Measurements from ENCODE around the gene IGLL1. TPM values are rescaled to one million over a fixed set of nuclear protein-coding genes. Genes with fewer than 3 reads are reported as not detected.
"Not testable (repeated sequence)": the region's sequence is repeated elsewhere in the genome, so short reads cannot be mapped to it uniquely, and the experiment has no call there.

IGLL1 gene
- total RNA-seq, 2 donors from 2014 or later, result not detected

DNA sequence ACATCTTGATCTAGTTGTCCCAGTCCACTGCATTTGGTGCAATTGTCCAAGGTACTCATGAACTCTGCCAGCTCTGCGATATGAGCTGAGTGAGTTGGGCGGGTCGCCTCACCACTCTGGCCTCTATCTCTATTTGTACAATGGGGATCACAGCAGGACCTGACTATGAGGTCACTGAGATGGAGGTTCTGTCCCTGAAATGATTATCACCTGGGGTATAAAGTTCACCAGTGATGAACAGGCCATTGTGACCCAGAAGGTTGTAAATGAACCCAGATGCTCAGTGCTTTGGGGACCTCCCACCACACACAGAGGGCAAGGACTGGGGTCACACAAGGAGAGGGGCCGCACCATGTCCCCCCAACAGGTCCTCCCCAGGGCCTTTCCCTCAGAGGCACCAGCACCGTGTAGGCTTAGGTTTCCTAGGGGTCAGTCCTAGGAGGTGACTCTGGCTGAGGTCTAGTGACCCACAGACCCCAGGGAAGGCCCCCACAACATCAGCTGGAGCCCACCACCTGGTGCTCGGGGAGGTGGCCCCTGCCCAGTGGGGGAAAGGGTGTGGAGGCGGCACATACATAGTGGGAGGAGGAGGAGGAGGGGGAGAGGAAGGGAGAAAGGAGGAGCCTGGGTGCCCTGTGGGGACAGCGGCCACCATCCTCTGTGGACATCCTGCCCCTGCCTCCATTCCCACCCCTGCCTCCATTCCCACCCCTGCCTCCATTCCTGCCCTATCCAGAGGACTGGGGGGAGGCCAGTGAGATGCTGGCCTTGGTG, 25.0 kb upstream of the IGLL1 start:
- peaks cover 6% of the 10 kb centered on the region for H3K4me1 Mint-ChIP-seq (ENCODE audit: low read depth)
- DNase-seq (no peak), ATAC-seq (replicated peaks in 1 of 2) (no peak)
- no peaks in the 10 kb centered on the region for H3K36me3 Mint-ChIP-seq (ENCODE audit: insufficient read depth in 2 of 2)
- no peak overlapping the region for H3K27ac Mint-ChIP-seq
- H3K4me3 Mint-ChIP-seq, result no peak overlapping the region
- H3K27me3 Mint-ChIP-seq (ENCODE audit: low read depth), result no peaks in the 10 kb centered on the region
- H3K9me3 Mint-ChIP-seq, result no peaks in the 10 kb centered on the region

DNA sequence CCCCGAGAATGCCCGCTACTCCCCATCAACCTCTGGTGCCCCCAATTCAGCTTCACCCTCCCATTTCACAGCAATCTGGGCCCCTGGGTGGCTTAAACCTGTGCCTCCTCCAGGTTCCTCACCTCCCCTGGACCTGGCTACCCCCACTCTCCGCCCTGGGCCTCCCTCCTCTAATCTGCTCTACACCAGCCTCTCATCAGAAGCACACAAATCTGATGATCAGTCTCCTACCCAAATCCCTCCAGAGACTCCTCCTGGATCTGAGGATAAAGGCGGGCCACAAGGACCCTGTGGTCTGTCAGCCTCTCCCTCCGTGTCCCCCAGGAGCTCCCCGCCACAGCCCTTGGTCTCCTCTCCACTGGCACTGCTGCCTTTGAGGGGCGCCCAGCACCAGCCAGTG, 23.2 kb upstream of the IGLL1 start:
- DNase-seq, result no peak
- Mint-ChIP-seq H3K27me3 (ENCODE audit: low read depth) (no peaks in the 10 kb centered on the region), H3K4me3 (no peak overlapping the region), H3K27ac (no peak overlapping the region), H3K4me1 (ENCODE audit: low read depth) (no peaks in the 10 kb centered on the region), H3K9me3 (no peaks in the 10 kb centered on the region), H3K36me3 (ENCODE audit: insufficient read depth in 2 of 2) (no peaks in the 10 kb centered on the region)
- no peak for ATAC-seq (replicated peaks in 1 of 2)

DNA sequence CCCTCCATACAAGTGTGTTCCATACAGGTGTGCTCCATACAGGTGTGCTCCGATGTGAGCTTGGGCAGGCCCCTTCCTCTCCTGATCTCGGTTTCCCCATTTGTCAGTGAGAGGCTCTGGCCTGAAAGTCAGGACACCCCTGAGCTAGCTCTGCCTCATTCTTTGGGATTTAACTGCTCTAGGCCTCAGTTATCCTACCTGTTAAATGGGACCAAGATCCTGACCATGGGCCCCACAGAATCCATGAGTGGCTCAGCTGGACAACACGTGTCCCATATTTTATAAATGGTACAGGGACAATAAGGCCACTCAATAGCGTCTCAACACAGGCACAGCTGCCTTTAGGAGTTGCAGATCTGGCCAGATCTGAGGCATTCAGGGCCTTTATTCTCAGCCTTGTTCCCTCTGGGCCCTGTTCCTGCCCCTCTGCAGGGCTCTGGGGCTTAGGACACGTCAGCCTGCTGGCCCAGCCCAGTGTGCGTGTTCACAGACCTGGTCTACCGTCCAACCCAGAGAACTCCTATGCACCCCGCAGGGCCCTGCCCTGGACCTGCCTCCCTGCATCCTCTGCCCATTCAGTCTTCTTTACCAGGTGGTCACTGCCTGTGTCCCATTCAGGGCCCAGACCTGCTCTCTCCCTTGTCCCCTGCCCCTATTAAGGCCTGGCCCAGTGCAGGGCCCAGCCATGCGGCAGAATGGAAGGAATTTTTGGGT, 18.9 kb upstream of the IGLL1 start:
- no peaks in the 10 kb centered on the region for H3K9me3 Mint-ChIP-seq
- no peak for ATAC-seq (replicated peaks in 1 of 2)

DNA sequence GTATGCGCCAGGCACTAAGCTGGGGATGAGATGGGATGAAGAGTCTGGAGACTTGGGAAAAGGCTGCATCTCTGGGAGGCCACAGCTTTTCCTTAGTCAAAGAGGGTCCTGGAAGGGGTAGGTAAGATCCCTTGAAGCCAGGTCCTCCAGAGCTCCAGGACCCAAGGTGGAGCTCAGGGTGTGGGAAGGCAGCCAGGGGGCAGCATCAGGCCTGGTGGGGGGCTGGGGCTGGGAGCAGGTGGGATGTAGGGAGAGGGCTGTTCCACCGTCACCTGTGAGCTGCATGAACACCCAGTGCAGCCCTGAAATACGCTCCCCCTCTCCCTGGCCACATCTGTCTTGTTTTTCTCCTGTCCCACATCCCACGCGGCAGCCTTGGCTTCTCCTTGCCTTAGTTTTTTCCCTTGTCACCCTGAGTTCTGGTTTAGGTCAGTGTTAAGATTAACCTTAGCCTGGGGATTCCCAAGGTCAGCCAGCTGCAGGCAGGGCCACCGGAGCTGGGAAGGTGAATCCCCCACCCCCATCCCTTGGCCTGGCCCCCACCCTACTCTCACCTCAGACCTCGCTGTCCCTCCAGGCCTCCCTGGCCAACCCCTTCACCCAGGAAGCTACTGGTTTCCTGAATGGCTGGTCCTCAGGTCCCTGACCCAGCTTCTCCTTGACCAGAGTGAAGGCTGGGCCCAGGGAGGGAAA, 17.6 kb upstream of the IGLL1 start:
- not testable (repeated sequence) for ATAC-seq (replicated peaks in 1 of 2)

More for the DNA sequence above, 18.9 kb upstream of the IGLL1 start:
- H3K27me3 Mint-ChIP-seq (ENCODE audit: low read depth), result no peaks in the 10 kb centered on the region
- peaks cover 4% of the 10 kb centered on the region for H3K4me1 Mint-ChIP-seq (ENCODE audit: low read depth)
- DNase-seq, result no peak
- H3K4me3 Mint-ChIP-seq, result no peak overlapping the region
- H3K36me3 Mint-ChIP-seq (ENCODE audit: insufficient read depth in 2 of 2), result no peaks in the 10 kb centered on the region
- no peak overlapping the region for H3K27ac Mint-ChIP-seq

DNA sequence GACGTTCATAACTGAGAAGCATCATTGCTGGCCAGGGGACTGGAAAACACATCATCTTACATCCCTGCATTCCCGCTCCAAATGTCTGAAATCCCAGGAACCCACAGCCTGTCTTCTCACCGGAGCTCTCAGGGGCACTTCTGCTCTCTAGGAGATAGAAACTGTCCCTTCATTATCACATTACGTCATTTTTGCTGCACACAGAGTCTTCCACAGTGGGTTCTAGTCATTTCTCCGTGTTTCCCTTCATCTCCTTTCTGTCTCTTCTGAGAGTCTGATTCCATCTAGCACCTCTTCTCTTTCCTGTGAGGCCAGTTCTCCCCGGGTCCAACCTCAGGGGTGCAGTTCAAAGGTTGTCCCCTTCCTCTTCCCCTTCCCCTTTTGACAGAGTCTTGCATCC, 15.8 kb upstream of the IGLL1 start:
- H3K27ac Mint-ChIP-seq, result not testable (repeated sequence)

More for the DNA sequence above, 17.6 kb upstream of the IGLL1 start:
- DNase-seq; H3K36me3 Mint-ChIP-seq (ENCODE audit: insufficient read depth in 2 of 2); H3K27me3 Mint-ChIP-seq (ENCODE audit: low read depth); H3K9me3 Mint-ChIP-seq; H3K4me3 Mint-ChIP-seq; H3K27ac Mint-ChIP-seq; H3K4me1 Mint-ChIP-seq (ENCODE audit: low read depth): not testable (repeated sequence)

DNA sequence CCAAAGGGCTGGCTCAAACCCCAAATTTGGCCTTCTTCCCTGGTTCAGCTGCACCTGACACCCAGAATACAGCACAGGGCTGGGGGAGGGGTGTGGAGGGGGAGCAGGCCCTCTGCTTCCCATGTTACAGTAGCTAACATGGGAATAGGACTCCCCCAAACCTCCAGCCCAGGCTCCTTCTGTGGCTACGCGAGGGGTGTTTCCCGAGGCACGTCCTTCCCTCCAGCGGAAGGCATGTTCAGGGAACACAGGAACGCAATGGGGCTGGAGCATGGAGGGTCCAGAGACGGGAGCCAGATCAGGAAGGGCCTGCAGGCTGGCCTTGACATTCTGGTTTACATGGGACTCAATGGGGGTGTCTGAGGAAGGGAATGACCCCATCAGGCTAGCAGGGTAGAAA, 11.8 kb upstream of the IGLL1 start:
- ATAC-seq (replicated peaks in 1 of 2), result no peak
- no peak for DNase-seq
- Mint-ChIP-seq H3K27ac (no peak overlapping the region), H3K4me1 (ENCODE audit: low read depth) (peaks cover 6% of the 10 kb centered on the region), H3K4me3 (no peak overlapping the region), H3K27me3 (ENCODE audit: low read depth) (no peaks in the 10 kb centered on the region), H3K36me3 (ENCODE audit: insufficient read depth in 2 of 2) (peaks cover 0 to 2% of the 10 kb centered on the region in 2 donors), H3K9me3 (no peaks in the 10 kb centered on the region)

More for the DNA sequence above, 15.8 kb upstream of the IGLL1 start:
- H3K9me3 Mint-ChIP-seq; H3K27me3 Mint-ChIP-seq (ENCODE audit: low read depth); DNase-seq; H3K4me1 Mint-ChIP-seq (ENCODE audit: low read depth); H3K4me3 Mint-ChIP-seq; ATAC-seq (replicated peaks in 1 of 2); H3K36me3 Mint-ChIP-seq (ENCODE audit: insufficient read depth in 2 of 2): not testable (repeated sequence)

DNA sequence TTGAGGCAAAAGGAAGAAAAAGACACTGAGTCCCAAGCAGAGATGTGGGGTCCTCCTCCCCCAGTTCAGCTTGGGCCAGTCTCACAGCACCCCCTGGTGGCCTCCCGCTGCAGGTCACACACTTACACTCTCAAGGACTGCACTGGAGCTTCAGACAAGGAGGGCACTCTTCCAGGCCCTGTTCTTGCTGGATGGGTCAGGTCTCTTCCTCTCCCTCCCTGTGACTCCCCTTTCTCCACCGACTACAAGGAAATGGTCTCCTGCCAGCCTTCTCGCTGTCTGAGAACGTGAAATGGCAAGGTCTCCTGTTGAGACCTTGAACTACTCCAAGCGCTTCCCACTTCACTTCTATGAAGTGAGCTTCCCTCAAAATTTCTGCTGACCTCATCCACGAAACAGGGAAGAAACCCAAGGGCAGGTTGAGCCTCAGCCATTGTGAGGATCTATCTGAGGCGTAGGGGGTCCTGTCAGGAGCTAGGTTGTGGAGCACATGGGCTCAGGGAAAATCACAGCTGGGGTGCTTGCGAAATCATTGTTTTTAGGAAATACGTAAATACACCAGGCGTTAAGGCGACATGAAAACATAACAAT, 11.2 kb upstream of the IGLL1 start:
- Mint-ChIP-seq H3K4me3 (no peak overlapping the region), H3K4me1 (ENCODE audit: low read depth) (peaks cover 6% of the 10 kb centered on the region), H3K27me3 (ENCODE audit: low read depth) (no peaks in the 10 kb centered on the region), H3K36me3 (ENCODE audit: insufficient read depth in 2 of 2) (peaks cover 0 to 2% of the 10 kb centered on the region in 2 donors), H3K27ac (no peak overlapping the region), H3K9me3 (no peaks in the 10 kb centered on the region)
- ATAC-seq (replicated peaks in 1 of 2) (peak; percentile 69 to 72), DNase-seq (peak; percentile 63 to 70)

DNA sequence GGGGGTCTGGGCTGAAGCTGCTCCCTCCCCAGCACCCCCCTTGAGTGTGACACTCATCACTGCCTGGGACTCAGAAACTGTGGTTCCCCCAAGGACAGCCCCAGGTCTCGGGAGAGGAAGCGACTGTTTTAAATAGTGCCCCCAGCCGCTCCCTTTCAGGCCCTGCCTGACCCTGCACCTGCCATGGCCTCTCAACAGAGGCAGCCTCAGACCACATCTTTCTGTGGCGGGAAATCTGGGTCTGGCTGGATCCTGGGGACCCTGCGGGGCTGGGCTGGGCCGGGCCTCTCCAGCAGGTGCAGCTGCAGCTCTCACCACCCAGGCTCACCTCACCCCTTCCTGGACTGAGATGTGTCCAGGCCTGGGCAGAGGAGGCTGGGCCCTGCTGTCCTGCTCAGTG, 3.7 kb upstream of the IGLL1 start:
- peaks cover 6% of the 10 kb centered on the region for H3K27me3 Mint-ChIP-seq (ENCODE audit: low read depth)
- H3K36me3 Mint-ChIP-seq (ENCODE audit: insufficient read depth in 2 of 2), result no peaks in the 10 kb centered on the region
- no peak overlapping the region for H3K27ac Mint-ChIP-seq
- no peak overlapping the region for H3K4me3 Mint-ChIP-seq
- no peak for ATAC-seq (replicated peaks in 1 of 2)
- H3K4me1 Mint-ChIP-seq (ENCODE audit: low read depth), result no peaks in the 10 kb centered on the region
- no peaks in the 10 kb centered on the region for H3K9me3 Mint-ChIP-seq
- DNase-seq, result no peak

DNA sequence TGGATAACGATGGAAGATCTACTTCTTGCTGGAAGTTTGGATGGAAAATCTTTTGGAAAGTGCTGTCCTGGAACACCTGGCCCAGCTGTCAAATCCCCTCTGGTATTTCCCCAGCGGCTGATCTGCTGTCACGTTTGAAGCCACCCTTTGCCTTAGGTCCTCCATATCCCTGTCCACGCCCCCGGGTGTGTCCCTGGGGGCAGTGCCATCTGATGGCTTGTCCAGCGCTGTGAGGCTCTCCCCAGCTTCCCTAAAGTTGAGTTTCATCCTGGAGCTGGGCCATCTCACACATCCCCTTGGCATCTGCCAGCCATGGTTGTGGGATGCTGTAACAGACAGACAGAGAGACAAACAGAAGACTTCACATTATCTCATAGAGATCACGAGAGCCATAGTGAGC, 3.1 kb upstream of the IGLL1 start:
- Mint-ChIP-seq H3K4me1 (ENCODE audit: low read depth) (no peaks in the 10 kb centered on the region), H3K9me3 (no peaks in the 10 kb centered on the region), H3K36me3 (ENCODE audit: insufficient read depth in 2 of 2) (no peaks in the 10 kb centered on the region), H3K27ac (no peak overlapping the region), H3K4me3 (no peak overlapping the region), H3K27me3 (ENCODE audit: low read depth) (peaks cover 8% of the 10 kb centered on the region)
- DNase-seq, result no peak
- no peak for ATAC-seq (replicated peaks in 1 of 2)

DNA sequence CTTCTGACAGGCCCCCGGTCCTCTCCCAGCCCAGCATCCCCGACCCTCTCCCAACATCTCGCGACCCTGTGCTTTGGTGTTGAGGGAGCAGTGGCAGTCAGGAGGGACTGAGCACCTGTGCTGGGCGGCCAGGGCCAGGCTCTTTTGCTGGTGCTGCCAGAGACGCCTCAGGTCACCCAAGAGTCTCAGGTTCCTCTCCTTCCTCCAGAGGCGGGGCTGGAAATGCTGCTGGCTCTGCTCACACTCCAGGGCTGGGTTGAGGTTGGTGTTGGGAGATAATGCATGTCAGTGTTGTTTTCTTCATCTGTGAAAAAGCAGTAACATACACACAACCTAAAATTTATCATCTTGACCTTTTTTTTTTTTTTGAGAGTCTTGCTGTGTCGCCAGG, 1.2 kb upstream of the IGLL1 start:
- no peak overlapping the region for H3K27ac Mint-ChIP-seq
- H3K4me3 Mint-ChIP-seq, result no peak overlapping the region
- peaks cover 22% of the 10 kb centered on the region for H3K27me3 Mint-ChIP-seq (ENCODE audit: low read depth)
- H3K36me3 Mint-ChIP-seq (ENCODE audit: insufficient read depth in 2 of 2), result no peaks in the 10 kb centered on the region
- H3K9me3 Mint-ChIP-seq, result no peaks in the 10 kb centered on the region
- no peak for ATAC-seq (replicated peaks in 1 of 2)
- DNase-seq, result no peak
- peaks cover 4% of the 10 kb centered on the region for H3K4me1 Mint-ChIP-seq (ENCODE audit: low read depth)

DNA sequence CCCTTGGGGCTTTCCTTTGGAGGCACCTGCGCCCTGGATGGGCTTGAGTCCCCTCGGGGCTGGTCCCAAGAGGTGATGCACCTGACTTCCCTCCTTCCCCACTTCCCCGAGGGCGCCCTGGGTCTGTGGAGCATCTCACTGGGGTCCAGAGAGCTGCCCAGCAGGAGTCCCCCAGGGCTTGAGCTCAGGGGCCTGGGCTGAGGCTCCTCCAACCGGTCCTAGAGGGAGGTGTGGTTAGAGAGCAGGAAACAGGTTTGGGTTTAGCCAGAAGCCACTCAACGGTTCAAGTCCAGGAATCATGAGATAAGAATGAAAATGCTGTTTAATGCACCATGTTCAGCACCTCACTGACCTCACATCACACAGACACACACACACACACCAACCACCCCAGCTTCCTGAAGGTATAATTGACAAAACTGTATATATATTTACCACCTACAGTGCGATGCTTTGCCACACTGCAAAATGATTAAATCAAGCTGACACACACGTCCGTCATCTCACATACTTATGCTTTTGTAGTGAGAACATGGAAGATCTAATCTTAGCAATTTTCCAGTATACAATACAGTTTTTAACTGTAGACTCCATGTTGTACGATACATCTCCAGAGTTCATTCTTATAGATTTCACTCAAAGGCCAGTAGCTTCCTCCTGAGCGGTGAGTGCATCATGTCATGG, 628 bp upstream of the IGLL1 start:
- no peak for ATAC-seq (replicated peaks in 1 of 2)
- Mint-ChIP-seq H3K36me3 (ENCODE audit: insufficient read depth in 2 of 2) (no peaks in the 10 kb centered on the region), H3K4me3 (no peak overlapping the region), H3K27ac (no peak overlapping the region), H3K4me1 (ENCODE audit: low read depth) (peaks cover 4% of the 10 kb centered on the region), H3K9me3 (no peaks in the 10 kb centered on the region), H3K27me3 (ENCODE audit: low read depth) (peaks cover 28% of the 10 kb centered on the region)
- no peak for DNase-seq

DNA sequence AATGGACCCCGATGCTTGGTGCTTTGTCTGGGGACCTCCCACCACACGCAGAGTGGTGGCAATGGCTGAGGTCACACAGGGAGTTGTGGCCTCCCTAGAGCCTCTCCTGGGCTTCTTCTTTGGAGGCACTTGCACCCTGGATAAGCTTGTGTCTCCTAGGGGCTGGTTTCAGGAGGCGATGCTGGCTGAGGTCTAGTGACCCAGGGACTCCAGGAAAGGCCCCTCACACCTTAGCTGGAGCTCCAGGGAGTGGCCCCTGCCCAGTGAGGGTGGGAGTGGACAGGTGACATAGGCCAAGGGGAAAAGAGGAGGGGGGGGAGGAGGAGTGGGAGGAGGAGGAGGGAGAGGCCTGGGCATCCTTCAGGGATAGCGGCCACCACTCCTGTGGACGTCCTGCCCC, 810 bp downstream of the IGLL1 start:
- Mint-ChIP-seq H3K27ac (no peak overlapping the region), H3K4me3 (no peak overlapping the region), H3K9me3 (no peaks in the 10 kb centered on the region), H3K27me3 (ENCODE audit: low read depth) (peaks cover 28% of the 10 kb centered on the region), H3K4me1 (ENCODE audit: low read depth) (peaks cover 4% of the 10 kb centered on the region), H3K36me3 (ENCODE audit: insufficient read depth in 2 of 2) (no peaks in the 10 kb centered on the region)
- no peak for ATAC-seq (replicated peaks in 1 of 2)
- DNase-seq, result no peak
